ENCODE results near the gene TBC1D22A. TPM values are rescaled to one million over a fixed set of nuclear protein-coding genes. Genes with fewer than 3 reads are reported as not detected.

The TBC1D22A gene
- total RNA-seq, 3 donors from 2014 or later: 19.0 to 23.6 (median 23.6) TPM

DNA sequence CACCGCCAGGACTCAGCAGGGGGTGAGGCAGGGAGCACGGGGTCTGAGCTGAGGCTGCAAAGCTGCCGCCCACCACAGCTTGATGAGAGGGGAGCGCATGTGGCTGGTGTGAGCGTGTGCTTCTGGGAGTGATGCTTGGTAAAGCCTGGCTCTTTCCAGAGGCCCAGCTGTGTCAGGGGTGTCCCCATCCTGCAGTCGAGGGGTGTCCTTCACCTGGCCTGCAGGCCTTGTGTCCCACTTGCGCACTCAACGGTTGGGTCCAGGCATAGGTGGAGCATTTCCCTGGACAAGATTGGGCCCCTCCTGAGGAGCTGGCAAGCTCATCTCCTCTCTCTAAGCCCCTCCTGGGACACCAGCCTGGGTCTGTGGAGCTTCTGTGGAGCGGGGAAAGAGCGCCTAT, 273.9 kb downstream of the TBC1D22A start:
- intact Hi-C loops (cut with DNase I; ENCODE audit: low total_unique reads): no loop called here
- Histone ChIP-seq H3K36me3 (no peaks in the 10 kb centered on the region), H3K27me3 (no peaks in the 10 kb centered on the region), H3K9me3 (no peaks in the 10 kb centered on the region), H3K4me1 (no peaks in the 10 kb centered on the region), H3K27ac (no peak overlapping the region), H3K4me3 (no peak overlapping the region)
- no peak for DNase-seq (ENCODE audit: low spot score in 2 of 2)
- TF ChIP-seq POLR2AphosphoS5 (IDR thresholded peaks at IDR 0.05) (no peak), POLR2A (IDR thresholded peaks at IDR 0.05) (no peak)
- TF ChIP-seq, protein P1, sequence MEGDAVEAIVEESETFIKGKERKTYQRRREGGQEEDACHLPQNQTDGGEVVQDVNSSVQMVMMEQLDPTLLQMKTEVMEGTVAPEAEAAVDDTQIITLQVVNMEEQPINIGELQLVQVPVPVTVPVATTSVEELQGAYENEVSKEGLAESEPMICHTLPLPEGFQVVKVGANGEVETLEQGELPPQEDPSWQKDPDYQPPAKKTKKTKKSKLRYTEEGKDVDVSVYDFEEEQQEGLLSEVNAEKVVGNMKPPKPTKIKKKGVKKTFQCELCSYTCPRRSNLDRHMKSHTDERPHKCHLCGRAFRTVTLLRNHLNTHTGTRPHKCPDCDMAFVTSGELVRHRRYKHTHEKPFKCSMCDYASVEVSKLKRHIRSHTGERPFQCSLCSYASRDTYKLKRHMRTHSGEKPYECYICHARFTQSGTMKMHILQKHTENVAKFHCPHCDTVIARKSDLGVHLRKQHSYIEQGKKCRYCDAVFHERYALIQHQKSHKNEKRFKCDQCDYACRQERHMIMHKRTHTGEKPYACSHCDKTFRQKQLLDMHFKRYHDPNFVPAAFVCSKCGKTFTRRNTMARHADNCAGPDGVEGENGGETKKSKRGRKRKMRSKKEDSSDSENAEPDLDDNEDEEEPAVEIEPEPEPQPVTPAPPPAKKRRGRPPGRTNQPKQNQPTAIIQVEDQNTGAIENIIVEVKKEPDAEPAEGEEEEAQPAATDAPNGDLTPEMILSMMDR (IDR thresholded peaks at IDR 0.05): no peak

DNA sequence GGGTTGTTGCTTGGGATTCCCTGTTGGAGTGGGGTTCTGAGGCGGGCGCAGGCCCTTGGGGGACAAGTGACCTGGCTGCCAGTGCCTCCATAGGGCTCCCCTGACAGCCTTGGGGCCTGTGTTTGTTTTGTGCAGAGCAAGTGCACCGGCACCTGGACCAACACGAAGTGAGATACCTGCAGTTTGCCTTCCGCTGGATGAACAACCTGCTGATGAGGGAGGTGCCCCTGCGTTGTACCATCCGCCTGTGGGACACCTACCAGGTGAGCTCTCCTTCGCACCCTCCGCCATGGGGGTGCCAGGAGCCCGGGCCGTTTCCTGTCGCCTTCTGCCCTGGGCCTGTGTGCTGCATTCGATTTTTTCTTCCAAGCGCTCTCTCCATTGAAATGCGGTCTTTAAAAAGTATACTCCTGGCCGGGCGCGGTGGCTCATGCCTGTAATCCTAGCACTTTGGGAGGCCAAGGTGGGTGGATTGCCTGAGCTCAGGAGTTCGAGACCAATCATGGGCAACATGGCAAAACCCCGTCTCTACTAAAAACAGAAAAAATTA, 274.6 kb downstream of the TBC1D22A start:
- H3K27me3 ChIP-seq: no peaks in the 10 kb centered on the region
- H3K9me3 ChIP-seq: no peaks in the 10 kb centered on the region
- H3K36me3 ChIP-seq: no peaks in the 10 kb centered on the region
- H3K27ac ChIP-seq: no peak overlapping the region
- TF ChIP-seq POLR2A (IDR thresholded peaks at IDR 0.05): no peak
- no peaks in the 10 kb centered on the region for H3K4me1 ChIP-seq
- no peak for DNase-seq (ENCODE audit: low spot score in 2 of 2)
- no peak overlapping the region for H3K4me3 ChIP-seq
- intact Hi-C loops (cut with DNase I; ENCODE audit: low total_unique reads): no loop called here

DNA sequence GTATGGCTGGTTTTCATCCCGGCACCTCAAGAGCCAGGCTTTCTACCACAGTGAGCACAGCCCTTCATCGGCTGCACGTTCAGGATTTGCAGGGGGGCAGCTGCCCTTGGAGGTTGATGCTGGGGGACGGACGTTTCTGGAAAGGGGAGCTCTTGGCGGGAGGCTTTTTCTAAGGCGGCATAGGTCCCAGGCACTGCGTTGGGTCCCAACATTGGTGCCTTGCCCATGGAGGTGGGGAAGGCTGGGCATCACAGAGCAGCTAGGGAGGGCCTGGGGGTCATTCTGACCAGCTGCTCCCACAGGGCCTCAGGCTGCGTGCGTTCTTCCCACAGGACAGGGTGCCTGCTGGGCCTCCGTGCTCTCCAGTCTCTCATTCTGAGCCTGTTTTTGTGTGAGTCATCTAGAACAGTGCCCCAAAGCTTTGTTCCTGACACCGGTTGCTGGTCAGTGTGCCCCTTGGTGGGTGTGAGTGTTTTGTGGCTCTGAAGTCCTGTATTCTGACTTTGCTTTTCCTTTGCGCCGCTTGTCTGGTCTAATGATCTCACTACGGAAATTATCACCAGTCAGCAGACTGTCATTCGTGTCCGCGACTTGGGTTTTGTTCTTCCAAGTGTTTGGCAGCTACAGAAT, 275.9 kb downstream of the TBC1D22A start:
- no peaks in the 10 kb centered on the region for H3K9me3 ChIP-seq
- intact Hi-C loops (cut with DNase I; ENCODE audit: low total_unique reads): no loop called here
- H3K27ac ChIP-seq: no peak overlapping the region
- no peak for TF ChIP-seq POLR2AphosphoS5 (IDR thresholded peaks at IDR 0.05)
- TF ChIP-seq POLR2A (IDR thresholded peaks at IDR 0.05): no peak
- TF ChIP-seq, protein P1 (IDR thresholded peaks at IDR 0.05): no peak
- H3K27me3 ChIP-seq: no peaks in the 10 kb centered on the region
- no peak for DNase-seq (ENCODE audit: low spot score in 2 of 2)
- no peaks in the 10 kb centered on the region for H3K36me3 ChIP-seq
- H3K4me3 ChIP-seq: no peak overlapping the region
- no peaks in the 10 kb centered on the region for H3K4me1 ChIP-seq

DNA sequence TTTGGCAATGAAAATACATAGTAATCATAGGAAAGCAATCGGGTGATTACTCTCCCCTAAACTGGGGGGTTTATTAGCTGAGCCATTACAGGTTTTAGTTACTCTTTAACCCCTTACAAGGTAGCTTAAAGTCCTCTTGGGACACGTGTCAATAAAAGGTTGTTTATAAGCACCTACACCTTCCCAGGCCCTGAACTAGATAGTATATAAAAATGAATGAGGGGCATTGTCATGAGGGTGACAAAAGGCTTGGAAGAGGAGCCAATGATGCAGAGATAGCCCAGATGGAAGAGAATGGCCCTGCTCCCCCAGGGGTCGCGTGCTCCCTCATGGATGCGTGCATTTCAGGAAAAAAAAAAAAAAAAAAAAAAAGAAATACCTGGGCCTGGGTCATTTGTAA, 276.9 kb downstream of the TBC1D22A start:
- Histone ChIP-seq H3K4me1 (no peaks in the 10 kb centered on the region), H3K36me3 (no peaks in the 10 kb centered on the region), H3K27ac (no peak overlapping the region), H3K4me3 (no peak overlapping the region), H3K27me3 (no peaks in the 10 kb centered on the region), H3K9me3 (no peaks in the 10 kb centered on the region)
- TF ChIP-seq, protein P1 (IDR thresholded peaks at IDR 0.05): no peak
- TF ChIP-seq POLR2A (IDR thresholded peaks at IDR 0.05) (no peak), POLR2AphosphoS5 (IDR thresholded peaks at IDR 0.05) (no peak)
- intact Hi-C loops (cut with DNase I; ENCODE audit: low total_unique reads): no loop called here
- no peak for DNase-seq (ENCODE audit: low spot score in 2 of 2)

DNA sequence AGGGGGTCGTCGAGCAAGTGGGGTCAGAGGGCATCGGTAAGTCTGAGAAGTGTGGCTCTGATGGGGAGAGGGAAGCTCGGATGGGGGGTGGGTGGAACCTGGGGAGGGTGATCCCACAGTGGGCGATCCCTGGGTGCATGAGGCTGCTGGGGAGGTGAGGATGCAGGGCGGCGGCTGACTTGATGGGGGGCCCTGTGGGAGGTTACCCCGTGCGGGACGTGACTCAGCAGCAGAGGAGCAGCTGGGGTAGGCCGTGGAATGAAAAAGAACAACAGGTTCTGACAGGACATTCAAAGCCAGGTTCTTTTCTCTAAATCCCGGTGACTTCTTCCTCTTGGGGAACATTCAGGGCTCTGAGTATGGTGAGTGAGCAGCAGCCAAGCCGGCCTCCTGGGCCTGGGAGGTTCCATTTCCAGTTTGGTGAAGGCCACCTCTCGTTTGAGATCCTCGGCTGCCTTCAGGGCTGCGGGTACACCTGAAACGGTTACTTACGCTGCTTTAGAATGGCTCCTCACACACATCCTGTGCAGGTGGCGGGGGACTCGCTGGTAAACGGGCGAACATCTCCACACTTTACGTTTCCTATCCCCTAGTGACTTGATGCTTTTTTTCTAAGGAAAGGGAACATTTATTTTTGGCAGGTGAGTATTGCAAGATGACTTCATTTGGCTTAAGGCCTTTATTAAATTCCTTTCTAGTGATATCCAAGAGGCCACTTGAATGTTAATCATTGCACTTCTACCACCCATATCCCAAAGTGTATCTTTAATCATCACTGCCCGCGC, 278.2 kb downstream of the TBC1D22A start:
- DNase-seq (ENCODE audit: low spot score in 2 of 2): no peak
- TF ChIP-seq, protein P1 (IDR thresholded peaks at IDR 0.05): no peak
- TF ChIP-seq POLR2AphosphoS5 (IDR thresholded peaks at IDR 0.05) (no peak), POLR2A (IDR thresholded peaks at IDR 0.05) (no peak)
- H3K4me3 ChIP-seq: no peak overlapping the region
- H3K4me1 ChIP-seq: no peaks in the 10 kb centered on the region
- intact Hi-C loops (cut with DNase I; ENCODE audit: low total_unique reads): no loop called here
- no peaks in the 10 kb centered on the region for H3K27me3 ChIP-seq
- H3K36me3 ChIP-seq: no peaks in the 10 kb centered on the region
- no peaks in the 10 kb centered on the region for H3K9me3 ChIP-seq
- H3K27ac ChIP-seq: no peak overlapping the region
